ENCODE data around the gene IPO8. TPM values are rescaled to one million over a fixed set of nuclear protein-coding genes. Genes with fewer than 3 reads are reported as not detected.

The IPO8 gene
- total and polyA plus RNA-seq, 9 donors = 15.7 to 49.6 (median 44.3) TPM

DNA sequence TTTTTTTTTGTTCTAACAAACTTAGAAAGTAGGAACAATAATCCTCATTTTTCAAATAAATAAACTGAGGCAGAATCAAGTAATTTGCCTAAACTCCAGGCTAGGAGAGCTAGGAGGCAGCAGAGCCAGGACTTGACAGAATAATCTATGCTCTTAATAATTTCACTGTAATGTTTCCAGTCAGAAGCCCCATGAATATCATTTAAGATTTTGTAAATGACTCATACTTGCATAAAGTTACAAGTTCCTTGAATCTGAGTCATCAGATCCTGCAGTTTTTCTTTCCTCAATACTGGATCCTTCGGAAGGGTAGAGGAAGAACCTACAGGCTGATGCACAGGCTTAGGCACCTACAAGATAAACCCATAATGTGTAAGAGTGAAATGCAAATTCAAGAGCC lies 30.1 kb upstream of the IPO8 start:
- H3K4me1 ChIP-seq (ENCODE audit: insufficient read depth) = no peaks in the 10 kb centered on the region
- no peaks in the 10 kb centered on the region for H3K9me3 ChIP-seq
- H3K27ac ChIP-seq = no peak overlapping the region
- H3K4me3 ChIP-seq = no peak overlapping the region
- WGBS, 3 donors = 24 to 42% (median 32%) methylated on average over 1 of the region's 1 CpG
- no peaks in the 10 kb centered on the region for H3K36me3 ChIP-seq
- DNase-seq = no peak
- TF ChIP-seq CTCF (IDR thresholded peaks at IDR 0.05) (no peak), POLR2A (IDR thresholded peaks at IDR 0.05) (no peak), EP300 (IDR thresholded peaks at IDR 0.05) (no peak)
- intact Hi-C loops (cut with DNase I) = no loop called here
- no peaks in the 10 kb centered on the region for H3K27me3 ChIP-seq

GRCh38 chr12:30719060-30719459 lies 23.4 kb upstream of the IPO8 start:
- Histone ChIP-seq H3K36me3 (no peaks in the 10 kb centered on the region), H3K4me1 (ENCODE audit: insufficient read depth) (no peaks in the 10 kb centered on the region), H3K27ac (no peak overlapping the region), H3K27me3 (no peaks in the 10 kb centered on the region), H3K4me3 (no peak overlapping the region), H3K9me3 (no peaks in the 10 kb centered on the region)
- intact Hi-C loops (cut with DNase I) = no loop called here
- TF ChIP-seq POLR2A (IDR thresholded peaks at IDR 0.05) = no peak
- TF ChIP-seq CTCF (IDR thresholded peaks at IDR 0.05) = no peak
- TF ChIP-seq EP300 (IDR thresholded peaks at IDR 0.05) = no peak
- DNase-seq = no peak
- 59 to 85% (median 80%) methylated on average over 1 of the region's 1 CpG for WGBS, 3 donors

GRCh38 chr12:30707613-30708342 lies 12.1 kb upstream of the IPO8 start:
- no peak for DNase-seq
- 87 to 93% (median 89%) methylated on average over 10 of the region's 10 CpGs for WGBS, 3 donors
- H3K36me3 ChIP-seq = no peaks in the 10 kb centered on the region
- no peaks in the 10 kb centered on the region for H3K27me3 ChIP-seq
- H3K9me3 ChIP-seq = no peaks in the 10 kb centered on the region
- no peak overlapping the region for H3K27ac ChIP-seq
- TF ChIP-seq CTCF (IDR thresholded peaks at IDR 0.05) = no peak
- TF ChIP-seq EP300 (IDR thresholded peaks at IDR 0.05) = no peak
- TF ChIP-seq POLR2A (IDR thresholded peaks at IDR 0.05) = no peak
- intact Hi-C loops (cut with DNase I) = no loop called here
- no peak overlapping the region for H3K4me3 ChIP-seq
- no peaks in the 10 kb centered on the region for H3K4me1 ChIP-seq (ENCODE audit: insufficient read depth)

GRCh38 chr12:30706476-30706875 lies 10.8 kb upstream of the IPO8 start:
- WGBS, 3 donors = 85 to 88% (median 85%) methylated on average over 2 of the region's 2 CpGs
- Histone ChIP-seq H3K27me3 (no peaks in the 10 kb centered on the region), H3K36me3 (no peaks in the 10 kb centered on the region), H3K4me1 (ENCODE audit: insufficient read depth) (no peaks in the 10 kb centered on the region), H3K27ac (no peak overlapping the region), H3K4me3 (no peak overlapping the region), H3K9me3 (no peaks in the 10 kb centered on the region)
- DNase-seq = no peak
- intact Hi-C loops (cut with DNase I) = no loop called here
- TF ChIP-seq POLR2A (IDR thresholded peaks at IDR 0.05) (no peak), EP300 (IDR thresholded peaks at IDR 0.05) (no peak), CTCF (IDR thresholded peaks at IDR 0.05) (no peak)

Data from ovary (tissue), 9 donors.